Stimulated activated CD4-positive, alpha-beta T cell treated with anti-CD3 and anti-CD28 coated beads, Interleukin-1b, Interleukin-23, amount 100 ng/mL, for 1 hour (primary cell): Measurements from ENCODE around the gene GPHN.
"Not testable (repeated sequence)": the region's sequence is repeated elsewhere in the genome, so short reads cannot be mapped to it uniquely, and the experiment has no call there.

Experiments
- DNase-seq, 2 donors: peaks; one replicate each; pipeline ENCODE4 v3.0.0-alpha.2; 2020; ENCODE audit warnings: low read depth in 2 of 2

Gene GPHN

DNA sequence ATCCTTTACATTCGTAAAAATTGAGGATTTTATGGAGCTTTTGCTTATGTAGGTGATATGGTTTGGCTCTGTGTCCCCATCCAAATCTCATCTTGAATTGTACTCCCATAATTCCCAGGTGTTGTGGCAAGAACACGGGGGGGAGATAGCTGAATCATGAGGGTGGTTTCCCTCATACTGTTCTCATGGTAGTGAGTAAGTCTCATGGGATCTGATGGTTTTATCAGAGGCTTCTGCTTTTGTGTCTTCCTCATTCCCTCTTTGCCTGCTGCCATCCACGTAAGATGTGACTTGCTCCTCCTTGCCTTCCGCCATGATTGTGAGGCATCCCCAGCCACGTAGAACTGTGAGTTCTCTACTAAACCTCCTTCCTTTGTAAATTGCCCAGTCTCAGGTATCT is 5.1 kb upstream of the GPHN start:
- not testable (repeated sequence) for DNase-seq

DNA sequence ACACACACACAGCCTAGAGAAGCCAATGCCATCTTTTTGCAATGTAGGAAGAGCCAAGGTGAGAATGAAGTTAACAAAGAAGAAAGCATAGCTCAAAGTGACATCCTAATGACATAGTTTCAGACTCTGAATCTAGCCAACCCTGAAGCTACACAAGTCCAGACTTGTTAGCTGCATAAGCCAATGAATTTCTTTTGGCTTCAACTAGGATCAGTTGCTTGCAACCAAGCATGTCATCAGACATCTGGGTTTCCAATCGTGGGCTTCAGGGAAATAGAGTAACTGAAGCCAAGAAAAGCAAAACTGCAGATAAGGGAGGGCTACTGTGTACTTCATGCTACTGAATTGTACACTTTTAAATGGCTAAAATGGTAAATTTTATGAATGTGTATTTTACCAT is 4.4 kb upstream of the GPHN start:
- DNase-seq = no peak

DNA sequence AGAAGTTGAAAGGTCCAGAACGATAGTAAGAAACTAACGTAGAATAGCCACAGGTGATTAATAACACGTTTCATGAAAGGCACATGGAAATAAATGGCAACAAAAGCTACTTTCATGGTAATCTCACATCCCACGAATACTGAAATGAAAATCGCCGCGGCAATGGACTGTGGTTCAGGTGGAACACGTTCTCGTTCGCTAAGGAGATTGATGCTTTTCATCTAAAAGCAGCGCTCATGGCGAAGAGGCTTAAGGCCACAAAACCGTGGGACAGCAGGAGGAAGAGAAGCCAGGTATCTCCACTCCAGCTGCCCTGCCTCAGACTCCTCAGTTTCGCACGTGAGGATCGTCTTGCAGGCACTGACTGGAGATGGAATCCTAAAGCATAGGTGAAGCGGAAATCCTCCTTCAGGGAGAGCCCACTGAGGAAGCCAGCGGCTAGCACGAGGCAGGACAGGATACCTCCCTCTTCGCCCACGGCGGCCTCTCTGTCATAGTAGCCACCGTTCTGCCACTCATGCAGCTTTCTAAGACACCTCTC is 696 bp upstream of the GPHN start:
- DNase-seq = peak in 1 of 2 donors; percentile 1

DNA sequence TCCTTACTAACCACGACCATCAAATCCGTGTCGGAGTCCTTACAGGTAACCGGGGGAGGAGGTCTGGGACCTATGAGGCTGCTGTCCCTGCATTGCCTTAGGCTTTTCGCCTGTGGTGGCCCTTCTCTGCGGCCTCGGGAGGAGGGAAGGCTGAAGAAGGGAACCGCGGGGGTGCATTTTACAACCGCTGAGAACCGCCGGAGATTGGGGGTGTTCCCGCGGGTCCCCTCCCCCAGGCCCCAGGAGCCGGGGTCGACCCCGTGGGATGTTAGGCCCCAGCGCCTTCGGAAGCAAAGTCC is 549 bp downstream of the GPHN start:
- no peak for DNase-seq

DNA sequence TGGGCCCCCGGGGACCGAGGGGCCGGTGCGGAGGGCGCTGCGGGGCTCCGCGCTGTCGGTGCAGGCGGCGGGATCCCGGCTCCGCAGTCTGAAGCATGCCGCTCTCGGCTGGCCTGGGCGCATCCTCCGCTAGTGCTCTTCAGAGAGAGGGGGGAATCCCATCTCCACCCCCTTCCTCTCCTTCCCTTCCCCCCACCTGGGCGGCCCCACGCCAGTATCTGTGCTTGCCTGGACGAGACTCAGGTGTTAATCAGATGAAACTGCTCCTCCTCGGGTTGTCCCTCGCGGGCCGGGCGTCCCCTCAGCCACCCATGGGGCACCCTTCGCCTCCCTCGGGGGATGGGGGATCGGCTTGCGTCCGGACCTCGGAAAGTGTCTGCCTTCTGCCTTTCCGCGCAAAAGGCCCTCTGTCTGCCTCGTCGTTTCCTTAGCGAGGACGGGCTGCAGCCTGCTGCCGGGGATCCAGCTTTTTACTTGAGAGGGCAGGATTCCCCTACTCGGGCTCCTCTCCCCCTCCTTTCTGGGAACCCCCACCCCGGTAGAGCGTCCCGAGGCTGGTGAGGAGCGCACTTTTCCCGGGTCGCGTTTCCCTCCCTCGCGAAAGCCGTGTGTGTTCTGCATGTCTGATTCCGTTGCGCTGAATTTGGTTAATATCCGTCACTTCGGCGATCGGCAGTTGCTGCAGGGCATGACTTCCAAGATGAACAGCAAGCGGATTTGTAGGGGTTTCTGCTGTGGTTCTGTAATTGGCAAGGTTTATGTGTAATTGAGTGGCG is 1.1 kb downstream of the GPHN start:
- peak in 1 of 2 donors; percentile 31 for DNase-seq

DNA sequence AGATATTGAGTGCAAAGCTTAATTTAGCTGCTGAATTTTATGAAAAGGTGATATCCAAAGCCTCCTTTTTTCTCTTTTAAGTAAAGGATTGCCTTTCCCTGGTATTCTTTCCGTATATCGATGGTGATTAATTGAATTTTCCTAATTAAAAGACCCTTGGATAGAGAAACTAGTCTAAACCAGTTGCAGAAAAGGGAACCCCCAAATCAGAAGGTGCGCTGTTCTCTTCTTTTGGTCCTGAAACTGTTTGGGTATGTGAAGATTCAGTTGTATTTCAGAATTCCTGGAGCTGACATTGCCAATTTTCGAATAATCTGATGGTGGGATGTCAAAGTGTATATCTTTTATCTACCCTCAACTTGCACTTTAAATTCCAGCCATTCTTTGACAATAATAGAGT is 1.9 kb downstream of the GPHN start:
- DNase-seq = no peak

DNA sequence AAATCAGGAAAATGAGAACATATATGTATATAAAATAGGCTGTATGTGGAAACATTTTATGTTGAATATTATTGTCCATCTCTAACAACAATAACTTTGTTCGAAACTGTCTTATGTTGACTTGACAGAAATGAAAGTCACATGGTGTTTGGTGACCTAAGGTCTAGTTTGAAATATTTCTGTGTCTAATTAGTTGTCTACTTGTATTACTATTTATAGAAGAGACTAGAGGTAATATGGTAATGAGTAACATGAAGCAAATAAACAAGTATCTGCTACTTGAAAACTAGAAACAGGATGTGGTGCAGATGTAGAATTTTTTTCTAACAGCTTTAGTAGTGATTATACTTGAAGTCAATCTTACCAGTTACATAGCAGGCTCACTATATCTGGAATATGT is 3.9 kb downstream of the GPHN start:
- no peak for DNase-seq

DNA sequence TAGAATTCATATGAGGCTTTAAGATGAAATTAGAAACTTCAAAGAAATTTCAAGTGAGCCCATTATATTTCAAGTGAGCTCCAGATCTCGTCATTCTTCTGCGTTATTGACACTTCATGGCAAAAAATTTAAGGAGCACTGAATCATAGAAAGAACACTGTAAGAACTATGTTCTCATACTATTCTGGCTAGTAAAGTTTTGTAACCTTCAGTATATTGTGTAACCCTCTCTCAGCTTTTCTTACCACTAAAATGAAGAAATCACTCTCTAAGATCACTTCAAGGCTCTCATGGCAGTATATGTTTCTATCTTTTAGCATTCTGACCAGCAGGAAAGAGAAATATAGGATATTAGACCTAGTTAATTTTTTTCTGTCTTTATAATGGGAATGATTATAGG is 6.3 kb downstream of the GPHN start:
- no peak for DNase-seq

DNA sequence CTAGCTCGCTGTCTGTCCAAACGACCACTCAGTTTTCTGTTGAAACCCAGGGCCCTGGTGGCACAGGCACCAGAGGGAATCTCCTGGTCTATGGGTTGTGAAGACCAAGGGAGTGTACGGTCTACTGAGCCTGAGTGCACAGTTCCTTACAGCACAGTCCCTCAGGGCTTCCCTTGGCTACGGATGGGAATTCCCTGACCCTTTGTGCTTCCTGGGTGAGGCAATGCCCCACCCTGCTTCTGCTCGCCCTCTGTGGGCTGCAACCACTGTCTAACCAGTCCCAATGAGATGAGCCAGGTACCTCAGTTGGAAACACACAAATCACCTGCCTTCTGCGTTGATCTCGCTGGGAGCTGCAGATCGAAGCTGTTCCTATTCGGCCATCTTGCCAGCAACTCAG is 22.6 kb downstream of the GPHN start:
- no peak for DNase-seq

DNA sequence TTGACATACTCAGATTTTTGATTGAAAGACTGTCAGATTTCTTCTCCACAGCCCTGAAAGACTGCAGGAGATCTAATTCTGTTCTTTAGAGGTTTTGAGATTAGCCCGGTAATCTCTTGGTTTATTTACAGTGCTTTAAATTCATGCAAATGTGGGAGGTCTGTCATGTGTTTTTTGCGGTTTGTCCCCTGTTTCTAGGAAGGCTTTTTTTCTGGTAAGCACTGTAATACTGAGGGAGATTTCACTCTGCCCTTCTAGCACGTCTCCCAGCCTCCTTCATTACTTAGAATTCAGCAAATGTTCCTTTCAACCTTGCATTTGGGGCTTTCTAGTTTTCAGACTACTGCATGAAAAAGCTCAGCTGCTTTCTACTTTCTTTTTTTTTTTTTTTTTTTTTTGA is 31.1 kb downstream of the GPHN start:
- no peak for DNase-seq

DNA sequence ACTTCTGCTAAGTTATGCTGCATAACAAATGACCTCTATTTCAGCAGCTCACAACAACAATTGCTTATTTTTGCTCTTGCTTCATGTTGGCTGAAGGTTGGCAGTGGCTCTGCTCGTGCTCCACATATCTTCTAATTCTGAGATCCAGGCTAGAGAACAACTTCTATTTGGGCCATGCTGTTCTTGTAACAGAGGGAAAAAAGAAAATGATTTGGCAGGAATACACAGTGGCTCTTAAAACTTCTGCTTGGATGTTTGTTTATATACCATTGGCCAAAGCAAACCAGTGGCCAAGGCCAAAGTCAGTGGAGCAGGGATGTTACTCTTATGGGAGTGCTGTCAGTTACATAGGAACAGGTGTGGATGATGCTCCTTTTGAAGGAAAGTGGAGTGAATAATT is 32.1 kb downstream of the GPHN start:
- DNase-seq = no peak

DNA sequence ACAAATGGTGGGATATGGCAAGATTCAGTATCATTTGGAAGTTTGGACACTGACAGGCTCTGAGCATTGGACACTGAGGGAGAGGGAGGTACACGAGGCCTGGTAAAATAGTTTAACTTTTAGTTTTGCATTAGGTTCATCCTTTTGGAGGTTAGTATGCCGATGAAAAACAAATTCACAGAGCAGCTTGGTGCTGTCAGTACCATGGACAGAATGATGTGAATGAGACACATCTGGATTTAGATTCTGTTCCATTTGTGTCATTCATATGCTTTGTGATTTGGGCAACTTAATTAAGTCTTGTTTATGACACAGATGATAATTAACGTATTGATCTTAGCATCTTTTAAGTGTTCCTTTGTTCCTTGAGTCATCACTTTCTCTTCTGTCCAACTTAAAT is 33.7 kb downstream of the GPHN start:
- DNase-seq = no peak

DNA sequence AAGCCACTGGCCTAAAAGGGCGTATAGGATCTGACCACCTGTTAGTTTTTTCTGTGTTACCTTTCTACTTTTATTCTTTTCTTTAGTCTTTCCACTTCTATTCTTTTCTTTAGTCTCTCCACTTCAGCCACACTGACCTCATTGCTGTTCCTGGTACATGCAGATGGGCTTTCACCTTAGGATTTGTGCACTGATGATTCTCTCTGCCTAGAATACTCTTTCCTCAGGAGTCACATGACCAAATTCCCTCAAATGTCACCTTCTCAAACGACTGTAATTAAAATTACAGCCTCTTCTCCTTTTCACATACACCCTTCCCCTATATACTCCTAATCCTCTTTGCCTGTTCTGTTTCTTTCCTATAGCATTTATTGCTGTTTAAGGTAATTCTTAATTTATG is 36.0 kb downstream of the GPHN start:
- no peak for DNase-seq

DNA sequence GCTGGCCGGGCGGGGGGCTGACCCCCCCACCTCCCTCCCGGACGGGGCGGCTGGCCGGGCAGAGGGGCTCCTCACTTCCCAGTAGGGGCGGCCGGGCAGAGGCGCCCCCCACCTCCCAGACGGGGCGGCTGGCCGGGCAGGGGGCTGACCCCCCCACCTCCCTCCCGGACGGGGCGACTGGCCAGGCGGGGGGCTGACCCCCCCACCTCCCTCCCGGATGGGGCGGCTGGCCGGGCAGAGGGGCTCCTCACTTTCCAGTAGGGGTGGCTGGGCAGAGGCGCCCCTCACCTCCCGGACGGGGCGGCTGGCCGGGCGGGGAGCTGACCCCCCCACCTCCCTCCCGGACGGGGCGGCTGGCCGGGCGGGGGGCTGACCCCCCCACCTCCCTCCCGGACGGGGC is 37.2 kb downstream of the GPHN start:
- DNase-seq = not testable (repeated sequence)

DNA sequence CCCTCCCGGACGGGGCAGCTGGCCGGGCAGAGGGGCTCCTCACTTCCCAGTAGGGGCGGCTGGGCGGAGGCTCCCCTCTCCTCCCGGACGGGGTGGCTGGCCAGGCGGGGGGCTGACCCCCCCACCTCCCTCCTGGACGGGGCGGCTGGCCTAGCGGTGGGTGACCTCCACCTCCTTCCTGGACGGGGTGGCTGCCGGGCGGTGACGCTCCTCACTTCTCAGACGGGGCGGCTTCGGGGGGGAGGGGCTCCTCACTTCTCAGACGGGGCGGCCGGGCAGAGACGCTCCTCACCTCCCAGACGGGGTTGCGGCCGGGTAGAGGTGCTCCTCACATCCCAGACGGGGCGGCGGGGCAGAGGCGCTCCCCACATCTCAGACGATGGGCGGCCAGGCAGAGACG is 37.8 kb downstream of the GPHN start:
- not testable (repeated sequence) for DNase-seq

DNA sequence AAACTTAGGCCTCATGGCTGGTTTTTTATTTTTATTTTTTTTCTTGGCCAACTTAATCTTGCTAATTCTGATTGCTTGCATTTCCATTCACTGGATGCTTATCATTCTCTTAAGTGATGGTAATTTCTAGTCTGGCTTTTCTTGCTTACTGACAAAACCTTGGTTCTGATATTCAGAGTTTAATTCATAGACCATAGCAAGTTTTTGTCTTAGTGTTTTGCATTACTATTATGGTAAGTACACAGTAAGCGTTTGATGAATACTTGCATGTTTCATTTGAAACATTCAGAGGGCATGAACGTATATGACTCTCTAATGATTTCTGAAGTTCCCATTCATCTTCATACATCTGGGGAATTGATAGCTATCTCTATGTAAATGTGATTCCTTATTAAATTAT is 55.8 kb downstream of the GPHN start:
- no peak for DNase-seq

DNA sequence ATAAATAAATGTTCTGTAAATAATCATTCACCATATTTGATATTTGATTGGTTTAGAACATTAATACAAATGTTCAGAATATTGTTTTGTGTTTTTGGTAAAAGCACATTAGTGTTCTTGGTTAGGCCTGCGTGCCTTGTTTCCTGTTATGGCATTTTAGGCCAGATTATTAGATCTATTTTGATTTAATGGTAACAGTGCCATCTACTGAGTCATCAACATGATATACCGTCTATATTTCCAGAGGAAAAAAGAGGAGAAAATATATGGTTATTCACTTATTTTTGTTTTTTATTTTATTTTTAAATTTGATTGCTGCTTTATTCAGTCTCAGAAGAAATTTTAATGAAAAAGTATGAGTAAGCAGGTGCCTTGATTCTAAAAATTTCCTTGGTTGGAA is 60.3 kb downstream of the GPHN start:
- no peak for DNase-seq

DNA sequence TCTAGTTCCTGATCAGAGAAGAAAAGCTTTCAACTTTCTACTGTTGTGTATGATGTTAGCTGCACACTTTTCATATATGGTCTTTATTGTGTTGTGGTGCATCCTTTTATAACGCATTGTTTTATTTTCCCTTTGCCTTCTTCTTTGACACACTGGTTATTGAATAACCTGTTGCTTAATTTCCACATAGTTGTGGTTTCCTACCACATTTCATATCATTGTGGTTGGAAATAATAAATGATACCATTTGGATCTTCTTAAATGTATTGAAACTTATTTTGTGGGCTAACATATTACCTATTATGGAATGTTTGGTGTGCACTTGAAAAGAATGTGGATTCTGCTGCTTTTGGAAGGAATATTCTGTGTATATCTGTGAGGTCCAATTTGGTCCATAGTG is 64.9 kb downstream of the GPHN start:
- no peak for DNase-seq

DNA sequence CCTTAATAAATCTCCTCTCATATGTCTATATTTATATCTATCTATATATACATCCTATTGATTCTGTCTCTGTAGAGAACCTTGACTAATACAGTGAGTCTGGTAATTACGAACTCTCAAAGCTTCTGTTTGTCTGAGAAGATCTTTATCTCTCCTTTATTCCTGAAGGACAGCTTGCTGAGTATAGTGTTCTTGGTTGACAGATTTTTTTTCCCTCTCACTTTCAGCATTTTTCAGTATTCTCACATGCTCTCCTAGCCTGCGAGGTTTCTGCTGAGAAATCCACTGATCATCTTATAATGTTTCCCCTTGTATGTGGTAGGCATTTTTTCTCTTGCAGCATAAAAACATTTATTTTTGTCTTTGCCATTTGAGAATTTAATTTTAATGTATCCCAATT is 67.1 kb downstream of the GPHN start:
- no peak for DNase-seq

DNA sequence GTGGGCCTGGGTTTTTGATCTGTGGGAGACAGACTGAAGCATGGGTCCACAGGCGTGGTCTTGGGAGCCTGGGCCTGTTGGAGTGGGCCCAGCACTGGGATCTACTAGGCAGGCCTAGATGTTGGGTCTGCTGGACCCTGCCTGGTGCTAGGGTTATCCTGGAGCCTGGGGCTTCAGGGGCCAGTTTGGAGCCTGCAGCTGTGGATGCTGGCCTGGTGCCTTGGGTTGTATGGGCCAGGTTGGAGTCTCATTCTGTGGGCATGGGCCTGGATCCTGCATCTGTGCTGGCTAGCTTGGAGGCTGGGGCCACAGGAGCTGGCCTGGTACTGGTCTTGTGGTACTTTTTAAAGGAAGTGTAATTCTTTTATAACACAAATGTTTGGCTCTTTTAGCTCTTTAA is 68.0 kb downstream of the GPHN start:
- no peak for DNase-seq

DNA sequence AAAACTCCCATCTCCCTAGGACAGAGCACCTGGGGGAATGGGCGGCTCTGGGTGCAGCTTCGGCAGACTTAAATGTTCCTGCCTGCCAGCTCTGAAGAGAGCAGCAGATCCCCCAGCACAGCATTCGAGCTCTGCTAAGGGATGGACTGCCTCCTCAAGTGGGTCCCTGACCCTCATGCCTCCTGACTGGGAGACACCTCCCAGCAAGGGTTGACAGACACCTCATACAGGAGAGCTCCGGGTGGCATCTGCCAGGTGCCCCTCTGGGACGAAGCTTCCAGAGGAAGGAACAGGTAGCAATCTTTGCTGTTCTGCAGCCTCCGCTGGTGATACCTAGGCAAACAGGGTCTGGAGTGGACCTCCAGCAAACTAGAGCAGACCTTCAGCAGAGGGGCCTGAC is 79.8 kb downstream of the GPHN start:
- DNase-seq = not testable (repeated sequence)

DNA sequence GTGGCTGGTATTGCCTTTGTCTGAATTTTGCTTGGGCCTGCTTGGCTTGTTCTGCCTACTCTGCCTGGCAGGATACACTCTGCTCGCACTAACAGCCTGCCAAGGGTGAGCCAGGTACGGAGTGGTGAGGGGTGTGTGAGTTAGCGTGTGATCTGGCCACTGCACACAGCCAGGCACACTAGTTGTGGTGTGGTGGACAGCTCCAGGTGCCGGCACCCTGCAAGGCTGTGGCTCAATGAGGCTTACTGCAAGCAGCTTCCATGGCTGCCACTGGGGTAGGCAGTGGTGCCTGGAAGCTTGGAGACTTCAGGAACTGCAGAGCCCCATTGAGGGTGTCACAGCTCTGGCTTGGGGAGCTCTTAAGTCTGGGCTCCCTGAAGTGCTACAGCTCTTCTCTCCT is 87.4 kb downstream of the GPHN start:
- DNase-seq = no peak

DNA sequence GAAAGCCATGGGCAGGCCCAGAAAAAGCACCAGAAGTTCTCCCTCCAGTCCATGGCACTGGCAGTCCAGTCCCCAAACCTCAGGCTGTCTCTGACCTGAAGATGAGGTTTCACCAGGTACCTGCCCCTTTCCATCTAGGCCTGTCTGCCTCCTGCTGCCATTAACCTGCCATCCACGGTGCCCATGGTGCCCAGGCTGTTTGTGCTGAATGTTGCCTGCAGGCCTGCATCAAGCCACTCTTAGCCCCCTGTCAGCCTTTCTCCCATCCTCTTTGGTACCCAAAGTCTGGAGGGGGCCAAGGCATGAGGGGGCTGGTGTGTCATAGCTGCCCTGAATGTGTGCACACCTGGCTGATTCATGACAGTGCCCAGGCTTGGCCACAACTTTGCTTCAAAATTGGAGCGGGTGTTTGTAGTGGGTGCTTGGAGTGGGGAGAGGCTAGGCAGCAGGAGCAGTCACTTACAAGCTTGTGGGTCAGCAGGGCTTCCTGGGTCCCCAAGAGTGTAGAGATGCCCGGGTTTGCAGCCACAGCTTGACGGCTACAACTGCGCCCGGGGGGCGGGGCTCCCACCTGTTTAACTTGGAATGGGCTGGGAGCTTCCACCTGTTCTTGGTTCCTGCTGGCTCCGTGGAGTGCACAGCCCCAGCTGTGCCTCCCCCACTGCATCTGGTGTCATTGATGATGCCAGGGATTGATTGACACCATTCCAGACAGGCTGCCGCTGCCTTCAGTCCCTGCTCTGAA is 88.5 kb downstream of the GPHN start:
- DNase-seq = no peak

DNA sequence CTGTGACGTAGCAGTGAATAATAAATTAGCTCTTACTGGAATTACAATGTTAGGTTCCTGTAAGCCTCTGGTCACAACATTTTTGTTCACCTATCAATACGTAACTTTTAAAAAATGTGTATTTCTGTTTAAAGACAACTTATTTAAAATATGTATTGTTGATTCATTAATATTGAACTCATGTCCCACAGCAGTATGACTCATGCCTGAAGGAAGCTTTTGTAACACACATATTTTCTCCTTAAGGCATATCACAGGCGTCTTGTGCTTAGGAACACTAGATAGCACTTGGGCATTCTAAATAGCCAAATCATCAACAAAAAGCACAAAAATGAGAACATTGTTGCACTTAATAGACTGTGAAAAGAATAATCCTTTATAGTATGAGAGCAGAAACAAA is 92.5 kb downstream of the GPHN start:
- no peak for DNase-seq
